Measurements from ENCODE around the gene SVIL.

Gene SVIL

DNA sequence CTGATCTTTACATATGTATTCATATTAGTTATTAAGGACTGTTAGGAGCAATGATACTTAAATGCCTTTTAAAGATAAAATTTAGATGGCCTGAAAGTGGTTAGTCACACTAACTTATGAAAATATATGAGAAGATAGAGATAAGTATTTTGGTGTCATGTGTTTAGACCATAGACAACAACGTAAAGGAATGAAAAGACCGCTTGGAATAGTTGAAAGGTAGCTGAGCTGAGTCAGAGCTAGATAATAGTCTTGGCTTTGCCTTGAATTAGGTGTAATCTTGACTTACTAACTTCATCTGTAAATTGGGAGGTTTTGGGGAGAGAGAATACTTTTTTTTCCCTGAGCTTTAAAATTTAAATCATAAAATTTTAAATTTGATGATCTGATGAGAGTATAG is 218.9 kb downstream of the SVIL start:
- no peak for DNase-seq (ENCODE audit: low spot score)

DNA sequence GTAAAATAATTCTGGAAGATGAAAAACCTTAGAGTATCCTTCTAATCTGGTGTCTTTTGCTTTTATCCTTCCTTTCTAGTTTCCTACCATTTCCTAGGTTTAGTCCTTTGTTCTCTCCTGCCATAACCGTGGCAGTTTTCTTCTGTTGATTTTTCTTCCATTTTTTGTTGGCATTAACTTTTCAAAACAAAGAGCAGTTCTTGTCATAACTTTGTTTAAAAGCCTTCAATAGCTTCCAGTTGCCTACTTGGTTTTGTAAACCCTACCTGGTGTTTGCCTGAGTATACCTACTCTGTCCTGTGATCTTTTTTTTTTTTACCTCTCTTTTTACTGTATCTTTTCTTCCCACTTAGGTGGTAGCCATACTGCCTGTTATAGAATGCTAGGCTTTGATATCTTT is 220.3 kb downstream of the SVIL start:
- DNase-seq (ENCODE audit: low spot score) = no peak

DNA sequence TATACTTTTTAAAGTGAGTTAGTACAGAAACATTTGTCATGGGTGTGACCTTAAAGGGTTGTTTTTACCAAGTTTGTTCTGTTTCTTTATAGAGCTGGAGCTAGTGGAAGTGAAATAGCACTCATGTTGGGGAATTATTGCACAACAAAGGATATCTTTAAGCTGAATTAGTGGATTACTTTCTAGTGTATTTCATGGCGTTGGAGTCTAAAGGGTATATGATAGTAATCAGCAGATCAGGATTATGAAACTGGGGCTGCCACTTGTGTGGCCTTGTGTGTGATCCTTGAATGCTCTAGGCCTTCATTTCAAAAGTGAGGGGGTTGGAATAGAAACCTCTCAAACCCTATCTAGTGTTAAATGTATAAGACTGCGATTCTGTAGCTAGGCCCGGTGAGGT is 222.3 kb downstream of the SVIL start:
- DNase-seq (ENCODE audit: low spot score) = no peak

DNA sequence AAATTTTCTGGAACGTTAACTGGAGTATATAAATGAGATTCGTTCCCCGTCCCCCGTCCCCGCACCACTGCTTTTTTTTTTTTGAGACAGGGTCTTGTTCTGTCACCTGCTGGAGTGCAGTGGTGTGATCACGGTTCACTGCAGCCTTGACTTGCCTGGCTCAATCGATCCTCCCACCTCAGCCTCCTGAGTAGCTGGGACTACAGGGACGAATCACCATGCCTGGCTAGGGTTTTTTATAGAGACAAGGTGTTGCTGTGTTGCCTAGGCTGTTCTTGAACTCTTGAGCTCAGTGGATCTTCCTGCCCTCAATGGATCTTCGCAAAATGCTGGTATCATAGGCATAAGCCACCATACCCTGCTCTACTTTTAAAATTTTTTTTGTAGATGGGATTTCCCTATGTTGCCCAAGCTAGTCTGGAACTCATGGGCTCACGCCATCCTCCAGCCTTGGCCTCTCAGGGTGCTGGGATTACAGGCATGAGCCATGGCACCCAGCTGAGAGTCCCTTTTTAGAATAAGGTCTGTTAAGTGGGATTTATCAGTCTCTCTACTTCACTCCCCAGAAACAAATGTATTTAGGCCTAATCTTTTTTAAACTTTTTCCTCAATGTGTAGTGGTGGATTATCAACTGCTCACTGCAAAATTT is 223.0 kb downstream of the SVIL start:
- DNase-seq (ENCODE audit: low spot score) = no peak

DNA sequence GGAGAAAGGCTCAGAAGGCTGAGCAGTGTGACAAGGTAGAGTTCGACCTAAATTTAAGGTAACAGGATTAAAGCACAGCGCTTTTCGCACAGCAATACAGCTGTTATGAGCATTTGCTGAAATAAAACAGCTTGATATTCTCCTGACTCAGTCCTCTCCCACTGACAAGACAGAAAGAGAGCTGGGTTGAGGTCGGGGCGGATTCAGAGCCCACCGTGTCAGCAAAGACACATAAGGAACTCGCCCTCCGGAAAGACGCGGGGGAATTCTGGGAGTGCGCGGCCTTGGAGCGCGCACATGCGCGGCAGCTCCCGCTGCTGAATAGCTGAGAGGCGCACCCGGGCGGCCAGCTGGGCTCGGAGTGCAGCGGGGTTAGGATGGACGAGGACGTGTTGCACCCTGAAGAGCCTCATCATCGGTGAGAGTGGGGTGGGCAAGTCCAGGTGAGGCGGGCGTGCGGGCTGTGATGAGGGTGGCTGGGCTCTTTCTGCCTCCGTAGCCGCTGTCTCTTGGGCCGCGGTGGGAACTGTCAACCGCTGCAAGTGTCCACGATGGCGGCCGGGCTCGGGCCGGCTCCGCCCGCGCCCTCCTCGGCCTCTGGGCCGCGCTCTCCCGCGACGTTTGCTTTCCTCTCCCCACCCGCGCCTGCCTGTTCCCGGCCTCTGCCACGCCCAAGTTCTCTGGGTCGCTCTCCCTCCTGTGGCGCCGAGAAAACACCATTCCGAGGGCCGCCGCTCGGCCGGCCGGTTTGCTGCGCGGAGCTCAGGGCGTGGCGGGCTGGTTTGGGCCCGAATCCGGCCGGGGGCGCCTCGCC is 225.3 kb downstream of the SVIL start:
- peak; percentile 70 for DNase-seq (ENCODE audit: low spot score)

DNA sequence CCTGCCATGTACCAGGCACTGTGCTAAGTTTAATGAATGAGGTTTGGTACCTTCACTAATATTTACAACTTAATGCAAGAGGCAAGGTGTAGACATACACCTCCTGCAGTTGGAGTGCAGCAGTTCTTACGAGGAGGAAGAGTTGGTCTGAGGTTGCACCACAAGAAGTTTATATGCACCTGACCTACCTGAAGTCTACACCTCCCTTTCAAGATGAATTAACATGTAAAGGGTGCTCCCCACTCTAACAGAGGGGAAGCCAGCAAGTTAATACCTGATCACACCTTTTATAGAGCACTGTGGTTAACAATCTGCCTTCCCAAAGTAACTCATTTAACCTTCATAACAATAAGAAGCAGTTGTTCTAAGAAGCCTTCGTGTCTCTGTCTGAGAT is 225.9 kb downstream of the SVIL start:
- DNase-seq (ENCODE audit: low spot score) = no peak

All from pons (tissue), 1 donor.